DND-41 (cell line): ENCODE data around the gene AKAP9.
A peak's percentile ranks its signal among the peaks of the same experiment; 100 is the strongest.
"Not testable (repeated sequence)": the region's sequence is repeated elsewhere in the genome, so short reads cannot be mapped to it uniquely, and the experiment has no call there.

Experiments used
- ATAC-seq: fragments of 200-7000 bp; cut with Tn5 transposase; 3 replicates; pipeline ENCODE4 v1.9.1; 2021; ENCODE audit warnings: low read depth; ENCODE audit not compliant: insufficient read depth
- DNase-seq: peaks from one replicate; pipeline ENCODE4 v3.0.0-alpha.2; 2020
- H2AFZ ChIP-seq: 2 replicates; pipeline ENCODE4 v1.6.0; 2012; ENCODE audit warnings: low read depth, low read length
- H3K27ac ChIP-seq: 2 replicates; pipeline ENCODE4 v1.5.1; 2012; ENCODE audit warnings: low read length, inconsistent platforms
- H3K27me3 ChIP-seq: fragments of 200-600 bp; sonication (generic); 2 replicates; pipeline ENCODE4 v1.6.0; 2012; ENCODE audit warnings: low read length, mild to moderate bottlenecking, inconsistent platforms; ENCODE audit not compliant: insufficient read depth, poor library complexity
- H3K36me3 ChIP-seq: 2 replicates; pipeline ENCODE4 v1.5.1; 2012; ENCODE audit warnings: low read length, inconsistent platforms; ENCODE audit not compliant: insufficient read depth
- H3K4me1 ChIP-seq: 2 replicates; pipeline ENCODE4 v1.5.1; 2012; ENCODE audit warnings: mild to moderate bottlenecking, low read length; ENCODE audit not compliant: insufficient read depth
- H3K4me2 ChIP-seq: 2 replicates; pipeline ENCODE4 v1.6.0; 2012; ENCODE audit warnings: mild to moderate bottlenecking, moderate library complexity, low read length, inconsistent platforms; ENCODE audit not compliant: insufficient read depth
- H3K4me3 ChIP-seq, 2 experiments: fragments of 200-600 bp in 1 of 2; shearing (Covaris generic) in 1 of 2; 2 replicates each; pipeline ENCODE4 v1.5.1; 2012 to 2016; ENCODE audit warnings: inconsistent platforms in 2 of 2, low read length in 2 of 2, mild to moderate bottlenecking in 2 of 2, low read depth in 1 of 2, moderate library complexity in 1 of 2
- H3K79me2 ChIP-seq: 2 replicates; pipeline ENCODE4 v1.6.0; 2012; ENCODE audit warnings: low read length, inconsistent platforms; ENCODE audit not compliant: insufficient read depth
- H3K9ac ChIP-seq: 2 replicates; pipeline ENCODE4 v1.6.0; 2012; ENCODE audit warnings: low read depth, mild to moderate bottlenecking, inconsistent platforms, low read length, moderate library complexity
- H3K9me3 ChIP-seq: 2 replicates; pipeline ENCODE4 v1.5.1; 2012; ENCODE audit warnings: low read length, moderate library complexity, mild to moderate bottlenecking, inconsistent platforms; ENCODE audit not compliant: insufficient read depth, severe bottlenecking
- H4K20me1 ChIP-seq: 2 replicates; pipeline ENCODE4 v1.6.0; 2012; ENCODE audit warnings: low read length; ENCODE audit not compliant: insufficient read depth
- CTCF ChIP-seq: IDR thresholded peaks from 2 replicates; pipeline ENCODE4 v1.5.1; 2012; ENCODE audit warnings: borderline replicate concordance, low read length, moderate library complexity, mild to moderate bottlenecking; ENCODE audit not compliant: poor library complexity, severe bottlenecking; ENCODE audit errors: extremely low read depth
- EZH2 ChIP-seq: IDR thresholded peaks from 3 replicates; pipeline ENCODE4 v1.6.1; 2012; ENCODE audit warnings: borderline replicate concordance, low read depth, mild to moderate bottlenecking, moderate library complexity, low read length, inconsistent platforms; ENCODE audit not compliant: severe bottlenecking

The AKAP9 gene

GRCh38 chr7:92027128-92027527 lies 86.5 kb downstream of the AKAP9 start:
- H3K9me3 ChIP-seq, result peaks cover 16% of the 10 kb centered on the region
- not testable (repeated sequence) for H3K9ac ChIP-seq, H2AFZ ChIP-seq, H4K20me1 ChIP-seq, H3K4me1 ChIP-seq, H3K4me2 ChIP-seq, H3K27me3 ChIP-seq, H3K4me3 ChIP-seq, H3K79me2 ChIP-seq, H3K27ac ChIP-seq, ATAC-seq
- H3K36me3 ChIP-seq, result peaks cover 56% of the 10 kb centered on the region
- DNase-seq, result peak; percentile 22

- no peak overlapping the region for H3K9ac ChIP-seq
- no peak overlapping the region for H3K4me3 ChIP-seq
- no peak overlapping the region for H3K27ac ChIP-seq
- DNase-seq (no peak), ATAC-seq (no peak)
- no peaks in the 10 kb centered on the region for H3K4me1 ChIP-seq
- no peaks in the 10 kb centered on the region for H4K20me1 ChIP-seq
- H3K4me2 ChIP-seq, result no peak overlapping the region
- peaks cover 16% of the 10 kb centered on the region for H3K9me3 ChIP-seq
- H3K27me3 ChIP-seq, result no peaks in the 10 kb centered on the region
- peaks cover 59% of the 10 kb centered on the region for H3K36me3 ChIP-seq
- H2AFZ ChIP-seq, result no peak overlapping the region
- TF ChIP-seq EZH2, result no peak
- TF ChIP-seq CTCF, result no peak
- H3K79me2 ChIP-seq, result no peaks in the 10 kb centered on the region
These were observed 87.6 kb downstream of the AKAP9 start for GRCh38 chr7:92028226-92028625.

- H3K4me3 ChIP-seq, result no peak overlapping the region
- H4K20me1 ChIP-seq, result no peaks in the 10 kb centered on the region
- DNase-seq (no peak), ATAC-seq (no peak)
- H3K27me3 ChIP-seq, result no peaks in the 10 kb centered on the region
- TF ChIP-seq CTCF (no peak), EZH2 (no peak)
- peaks cover 58% of the 10 kb centered on the region for H3K36me3 ChIP-seq
- H2AFZ ChIP-seq, result no peak overlapping the region
- no peak overlapping the region for H3K4me2 ChIP-seq
- no peak overlapping the region for H3K9ac ChIP-seq
- no peaks in the 10 kb centered on the region for H3K79me2 ChIP-seq
- no peak overlapping the region for H3K27ac ChIP-seq
- no peaks in the 10 kb centered on the region for H3K4me1 ChIP-seq
- peaks cover 16% of the 10 kb centered on the region for H3K9me3 ChIP-seq
These were observed 88.0 kb downstream of the AKAP9 start for GRCh38 chr7:92028686-92029085.

GRCh38 chr7:92034116-92034515 lies 93.5 kb downstream of the AKAP9 start:
- Histone ChIP-seq H3K4me2 (no peak overlapping the region), H3K27me3 (no peaks in the 10 kb centered on the region), H3K36me3 (peaks cover 31% of the 10 kb centered on the region; the same call in 1 of the 2 replicates), H2AFZ (no peak overlapping the region), H3K27ac (no peak overlapping the region), H3K9me3 (no peaks in the 10 kb centered on the region), H3K79me2 (no peaks in the 10 kb centered on the region), H4K20me1 (no peaks in the 10 kb centered on the region), H3K9ac (no peak overlapping the region), H3K4me1 (no peaks in the 10 kb centered on the region), H3K4me3 (no peak overlapping the region)
- ATAC-seq (no peak), DNase-seq (no peak)
- TF ChIP-seq CTCF (no peak), EZH2 (no peak)
